Sigmoid colon (tissue), 4 donors: ENCODE results near the gene ATG10.

ENCODE experiments used
- CTCF ChIP-seq, 4 experiments: fragments of 450-650 bp in 3 of 4; fragments of 200-600 bp in 1 of 4; IDR thresholded peaks; one replicate each; pipeline ENCODE4 v1.5.1; 2016 to 2019; ENCODE audit warnings: antibody characterized with exemption in 4 of 4, mild to moderate bottlenecking in 3 of 4, moderate library complexity in 2 of 4
- POLR2AphosphoS5 ChIP-seq, 4 donors: sonication (generic); formaldehyde crosslinking; IDR thresholded peaks; one replicate each; pipeline ENCODE4 v1.6.1; 2017; ENCODE audit warnings: antibody characterized with exemption in 4 of 4

- TF ChIP-seq CTCF (IDR thresholded peaks at IDR 0.05) = no peak
- TF ChIP-seq POLR2AphosphoS5 (IDR thresholded peaks at IDR 0.05) = no peak
These were observed 73.9 kb downstream of the ATG10 start for GRCh38 chr5:82045554-82046275.
